ENCODE measurements around the gene TM9SF1.

Gene TM9SF1

DNA sequence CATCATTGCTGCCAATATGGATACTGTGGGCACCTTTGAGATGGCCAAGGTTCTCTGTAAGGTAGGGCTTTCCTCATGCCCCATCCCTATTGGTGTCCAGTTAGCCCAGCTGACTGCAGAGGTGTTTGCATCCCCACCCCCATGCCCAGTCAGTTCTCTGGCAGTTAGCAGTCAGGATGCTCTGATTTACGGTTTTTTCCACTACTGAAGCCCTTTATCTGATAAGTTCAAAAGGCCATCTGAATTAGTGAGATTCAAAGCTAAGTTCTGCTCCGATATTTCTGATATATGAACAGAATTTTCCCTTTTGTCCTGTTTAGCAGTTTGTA is 38.3 kb upstream of the TM9SF1 start:
- TF ChIP-seq GATA2 (IDR thresholded peaks at IDR 0.05; ENCODE audit: low read depth, low read length): no peak
- TF ChIP-seq GATA3 (IDR thresholded peaks at IDR 0.05; ENCODE audit: low read depth, low read length): no peak

DNA sequence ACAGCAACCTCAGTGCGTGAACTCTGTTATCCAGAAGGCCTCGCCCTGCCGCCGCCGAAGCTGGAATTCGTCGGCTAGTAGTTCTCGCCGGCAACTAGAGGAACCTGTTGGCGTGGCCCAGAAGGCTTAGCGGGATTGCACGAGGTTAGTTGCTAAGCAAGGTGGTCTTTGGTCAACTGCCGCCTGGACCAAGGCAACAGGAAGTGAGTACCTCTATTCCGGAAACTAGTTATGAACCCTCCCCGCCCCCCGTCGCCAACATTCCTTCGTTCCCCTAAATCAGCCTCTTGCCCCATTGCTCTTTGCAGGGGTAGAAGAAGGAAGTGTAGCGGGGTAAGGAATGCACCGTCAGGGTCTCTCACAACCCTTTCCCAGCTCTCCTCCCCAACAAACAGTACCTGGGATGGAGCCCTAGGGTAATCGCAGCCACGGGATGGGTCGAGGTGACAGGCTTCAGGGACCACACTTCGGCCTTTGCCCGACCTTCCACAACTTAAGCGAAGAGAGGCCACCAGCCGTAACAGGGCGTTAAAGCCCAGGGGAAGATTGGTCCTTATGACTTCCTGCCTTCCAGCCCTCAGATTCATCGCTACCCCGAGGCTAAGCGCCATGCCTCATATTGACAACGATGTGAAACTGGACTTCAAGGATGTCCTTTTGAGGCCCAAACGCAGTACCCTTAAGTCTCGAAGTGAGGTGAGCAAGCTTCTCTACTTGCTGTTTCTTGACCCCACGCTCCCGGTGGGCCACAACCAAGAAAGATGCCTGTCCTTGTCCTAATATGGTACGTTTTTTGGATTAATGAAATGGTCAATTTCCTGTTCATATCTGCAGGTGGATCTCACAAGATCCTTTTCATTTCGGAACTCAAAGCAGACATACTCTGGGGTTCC is 37.6 kb upstream of the TM9SF1 start, which contains the start of gene GMPR2:
TSS of gene GMPR2 (plus strand) at position 285 of the 893 bp plus-strand sequence. CDS start at position 610, 325 bp downstream.
- TF ChIP-seq GATA3 (IDR thresholded peaks at IDR 0.05; ENCODE audit: low read depth, low read length) (no peak), GATA2 (IDR thresholded peaks at IDR 0.05; ENCODE audit: low read depth, low read length) (no peak)

DNA sequence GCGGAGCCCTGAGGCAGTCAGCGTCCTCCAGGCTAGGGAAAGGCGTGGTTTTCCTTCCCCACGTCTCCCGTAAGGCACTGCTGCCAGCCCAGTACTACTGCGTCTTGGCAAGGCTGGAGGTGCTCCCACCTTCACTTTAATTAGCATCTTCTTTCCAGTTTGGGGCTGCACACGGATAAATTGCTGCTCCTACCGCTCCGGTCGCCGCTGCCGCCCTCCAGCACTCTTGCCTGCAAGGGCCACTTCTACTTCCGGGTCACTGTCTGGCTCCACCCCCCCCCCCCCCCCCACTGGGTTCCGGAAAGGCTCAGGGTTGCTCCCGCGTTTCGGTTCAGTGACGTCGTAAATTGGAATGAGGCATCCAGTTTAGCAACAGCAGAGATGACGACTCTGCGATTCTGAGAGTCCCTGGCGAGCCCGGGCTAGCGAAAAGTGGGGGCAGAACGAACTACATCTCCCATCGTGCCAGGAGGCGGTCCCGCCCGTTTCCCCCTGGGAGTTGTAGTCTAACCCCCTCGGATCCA is 36.9 kb upstream of the TM9SF1 start, which contains the start of gene NEDD8:
TSS of gene NEDD8 (minus strand) at position 247 of the 524 bp plus-strand sequence. CDS start at position 147, 100 bp downstream.
- TF ChIP-seq GATA2 (IDR thresholded peaks at IDR 0.05; ENCODE audit: low read depth, low read length) (no peak), GATA3 (IDR thresholded peaks at IDR 0.05; ENCODE audit: low read depth, low read length) (no peak)

DNA sequence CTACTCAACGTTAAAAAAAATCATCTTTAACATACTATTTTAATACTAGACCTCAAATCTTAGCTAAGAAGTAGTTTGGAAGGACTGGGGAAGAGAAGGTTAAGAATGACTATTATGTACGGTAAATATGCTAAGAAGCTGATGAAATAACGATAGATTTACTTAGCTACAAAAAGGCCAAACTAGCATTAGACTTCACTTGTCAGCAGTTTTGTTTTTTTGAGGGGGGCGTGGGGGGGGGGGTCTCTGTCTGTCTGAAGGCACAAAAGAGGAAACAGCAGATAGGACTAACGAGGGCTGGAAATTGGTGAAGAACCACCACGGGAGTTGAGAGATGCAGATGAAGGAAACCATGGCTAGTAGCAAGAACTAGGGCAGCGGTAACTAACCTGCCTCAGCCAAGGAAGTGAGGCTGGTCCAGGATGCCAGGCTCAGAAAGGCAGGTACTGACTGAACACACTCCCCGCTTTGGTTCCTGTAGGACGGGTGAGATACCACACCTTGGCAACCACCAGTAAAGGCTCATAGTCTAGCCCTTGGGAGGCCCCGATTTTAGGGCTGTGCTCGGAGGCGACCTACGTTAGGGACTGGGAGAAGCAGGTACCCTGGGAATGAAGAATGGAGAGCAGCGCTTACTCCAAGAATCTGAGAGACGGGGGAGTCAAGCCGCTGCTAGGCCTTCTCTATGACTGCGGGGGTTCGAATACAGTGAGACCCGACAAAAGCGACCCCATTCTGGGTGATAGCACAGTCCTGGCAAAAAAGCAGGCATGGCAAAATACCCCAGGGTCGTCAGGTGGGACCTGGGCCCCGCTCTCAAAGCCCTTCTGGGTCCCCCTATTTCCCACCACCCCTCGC is 36.3 kb upstream of the TM9SF1 start:
- TF ChIP-seq GATA3 (IDR thresholded peaks at IDR 0.05; ENCODE audit: low read depth, low read length) (no peak), GATA2 (IDR thresholded peaks at IDR 0.05; ENCODE audit: low read depth, low read length) (no peak)

DNA sequence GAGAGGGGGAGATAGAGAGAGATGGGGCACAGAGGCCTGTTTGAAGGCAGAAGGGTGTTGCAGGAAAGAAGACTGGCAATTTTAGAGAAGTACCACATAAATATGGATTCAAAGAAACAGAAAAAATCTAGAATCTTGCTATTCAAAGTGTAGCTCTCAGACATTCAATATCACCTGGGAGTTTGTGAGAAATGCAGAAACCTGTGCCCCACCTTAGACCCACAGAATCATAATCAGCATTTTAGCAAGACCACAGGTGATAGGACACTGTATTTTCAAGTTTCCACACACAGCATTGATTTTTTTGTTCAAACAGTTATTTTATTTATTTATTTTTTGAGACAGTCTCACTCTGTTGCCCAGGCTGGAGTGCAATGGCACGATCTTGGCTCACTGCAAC is 33.7 kb upstream of the TM9SF1 start:
- no peak for TF ChIP-seq GATA2 (IDR thresholded peaks at IDR 0.05; ENCODE audit: low read depth, low read length)
- no peak for TF ChIP-seq GATA3 (IDR thresholded peaks at IDR 0.05; ENCODE audit: low read depth, low read length)

DNA sequence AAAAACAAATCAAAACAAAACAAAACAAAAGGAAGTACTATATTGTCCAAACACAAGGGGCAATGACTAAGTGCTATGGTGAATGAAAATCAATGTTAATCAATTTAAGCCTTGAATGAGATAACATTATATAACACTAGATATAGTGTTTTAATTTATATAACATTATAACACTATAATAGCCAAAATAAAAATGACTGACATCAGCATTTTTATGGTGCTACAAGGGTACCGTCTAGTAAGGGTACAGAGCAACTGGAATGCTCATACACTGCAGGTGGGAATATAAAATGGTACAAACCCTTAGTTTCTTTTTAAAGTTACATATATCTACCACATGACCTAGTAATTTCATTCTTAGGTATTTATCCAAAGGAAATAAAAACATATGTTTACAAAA is 31.2 kb upstream of the TM9SF1 start:
- TF ChIP-seq GATA2 (IDR thresholded peaks at IDR 0.05; ENCODE audit: low read depth, low read length) (no peak), GATA3 (IDR thresholded peaks at IDR 0.05; ENCODE audit: low read depth, low read length) (no peak)

DNA sequence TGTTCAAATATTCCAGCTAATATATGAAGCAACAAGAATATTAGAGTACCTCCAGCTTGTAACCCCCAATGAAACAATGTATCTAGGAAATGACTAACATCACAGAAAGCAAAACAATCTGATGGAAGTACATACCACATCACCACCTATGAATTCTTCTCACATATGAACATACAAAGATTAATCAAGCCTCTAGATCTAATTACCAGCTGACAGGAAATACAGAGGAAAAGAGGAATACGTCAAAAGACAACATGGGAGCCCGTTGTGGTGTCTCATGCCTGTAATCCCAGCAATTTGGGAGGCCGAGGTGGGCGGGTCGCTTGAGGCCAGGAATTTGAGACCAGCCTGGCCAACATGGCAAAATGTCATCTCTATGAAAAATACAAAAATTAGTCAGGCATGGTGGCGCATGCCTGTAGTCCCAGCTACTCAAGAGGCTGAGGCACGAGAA is 29.4 kb upstream of the TM9SF1 start:
- TF ChIP-seq GATA2 (IDR thresholded peaks at IDR 0.05; ENCODE audit: low read depth, low read length): no peak
- no peak for TF ChIP-seq GATA3 (IDR thresholded peaks at IDR 0.05; ENCODE audit: low read depth, low read length)

DNA sequence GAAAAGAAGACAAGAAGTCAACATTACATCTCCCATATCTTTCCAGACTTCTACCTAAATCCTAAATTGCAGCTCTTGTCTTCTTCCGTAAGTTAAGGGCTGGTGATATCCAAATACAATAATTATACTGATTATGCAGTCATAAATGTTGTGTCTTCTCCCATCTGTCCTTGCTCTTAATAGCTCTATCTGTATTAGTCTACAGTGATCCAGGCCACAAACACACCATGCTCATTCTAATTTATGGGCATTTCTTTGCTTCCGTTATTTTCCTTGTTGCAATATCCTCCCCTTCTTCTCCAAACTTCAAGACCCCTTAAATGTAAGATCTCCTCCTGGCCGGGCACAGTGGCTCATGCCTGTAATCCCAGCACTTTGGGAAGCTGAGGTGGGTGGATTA is 24.3 kb upstream of the TM9SF1 start:
- TF ChIP-seq GATA3 (IDR thresholded peaks at IDR 0.05; ENCODE audit: low read depth, low read length) (no peak), GATA2 (IDR thresholded peaks at IDR 0.05; ENCODE audit: low read depth, low read length) (no peak)

DNA sequence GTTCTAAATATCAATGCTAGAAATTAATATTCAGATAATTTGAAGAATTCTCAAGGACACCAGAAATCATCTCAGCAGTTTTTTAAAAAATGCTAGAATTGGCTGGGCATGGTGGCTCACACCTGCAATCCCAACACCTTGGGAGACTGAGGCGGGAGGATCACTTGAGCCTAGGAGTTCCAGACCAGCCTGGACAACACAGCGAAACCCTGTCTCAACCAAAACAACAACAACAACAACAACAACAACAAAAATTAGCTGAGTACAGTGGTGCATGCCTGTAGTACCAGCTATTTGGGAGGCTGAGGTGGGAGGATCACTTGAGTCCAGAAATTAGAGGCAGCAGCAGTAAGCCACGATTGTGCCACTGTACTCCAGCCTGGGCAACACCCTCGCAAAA is 23.8 kb upstream of the TM9SF1 start:
- TF ChIP-seq GATA2 (IDR thresholded peaks at IDR 0.05; ENCODE audit: low read depth, low read length): no peak
- no peak for TF ChIP-seq GATA3 (IDR thresholded peaks at IDR 0.05; ENCODE audit: low read depth, low read length)

DNA sequence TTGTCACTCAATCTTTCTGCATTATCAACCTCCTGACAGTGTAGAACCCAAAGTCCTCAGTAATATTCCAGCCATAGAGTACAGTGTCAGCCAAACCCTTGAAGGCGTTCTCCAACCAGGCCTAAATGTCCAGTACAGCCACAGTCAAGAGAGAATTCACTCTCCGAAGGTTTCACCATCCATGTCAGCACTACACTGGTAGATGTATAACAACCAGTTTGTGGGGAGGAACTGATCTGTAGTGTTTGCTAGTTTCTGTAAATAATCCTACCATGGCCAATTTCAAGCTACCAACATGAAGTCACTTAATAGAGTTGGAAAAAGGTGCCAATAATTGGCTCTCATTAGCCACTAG is 21.1 kb upstream of the TM9SF1 start:
- TF ChIP-seq GATA2 (IDR thresholded peaks at IDR 0.05; ENCODE audit: low read depth, low read length): no peak
- no peak for TF ChIP-seq GATA3 (IDR thresholded peaks at IDR 0.05; ENCODE audit: low read depth, low read length)

DNA sequence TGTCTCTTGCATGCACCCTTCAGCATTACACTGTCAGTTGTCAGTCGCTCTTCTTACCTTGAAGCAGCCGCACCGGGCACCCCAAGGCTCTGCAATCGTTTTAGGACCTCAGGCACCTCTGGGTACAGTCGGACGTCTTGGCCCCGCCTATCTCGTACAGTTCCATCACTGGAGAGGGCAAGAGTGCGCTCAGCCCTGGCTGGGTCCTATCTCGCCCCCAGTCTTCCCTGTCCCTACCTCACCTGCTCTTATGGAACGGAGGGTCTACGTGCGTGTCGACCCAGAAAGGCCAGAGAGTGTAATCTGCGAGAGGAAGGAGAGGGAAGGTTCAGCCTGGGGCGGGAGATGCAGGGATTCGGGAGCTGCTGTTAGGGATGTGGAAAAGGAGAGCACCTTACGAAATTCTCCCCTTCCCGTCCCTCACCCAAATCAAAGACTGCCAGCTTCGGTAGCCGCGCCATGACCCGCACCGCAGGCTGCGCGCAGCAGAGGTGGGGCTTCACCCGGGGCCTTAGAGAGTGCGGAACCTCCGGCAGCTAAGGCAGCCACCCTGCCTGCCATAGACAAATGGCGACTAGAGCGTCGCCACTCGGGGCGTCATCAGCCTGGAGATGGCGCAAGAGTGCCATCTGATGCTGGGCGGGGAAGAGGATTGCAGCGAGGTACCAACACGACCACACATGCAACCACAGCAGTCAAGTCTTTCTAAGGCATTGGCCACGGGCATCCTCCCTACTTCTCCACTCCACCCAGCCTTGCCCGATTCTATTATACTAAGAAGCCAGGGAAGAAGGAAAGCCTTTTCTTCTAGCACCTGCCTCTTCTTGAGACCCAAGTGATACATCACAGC is 20.5 kb upstream of the TM9SF1 start, which contains the start of gene MDP1:
TSS of gene MDP1 (minus strand) at position 572 of the 850 bp plus-strand sequence. CDS start at position 461, 111 bp downstream.
- no peak for TF ChIP-seq GATA3 (IDR thresholded peaks at IDR 0.05; ENCODE audit: low read depth, low read length)
- TF ChIP-seq GATA2 (IDR thresholded peaks at IDR 0.05; ENCODE audit: low read depth, low read length): no peak

DNA sequence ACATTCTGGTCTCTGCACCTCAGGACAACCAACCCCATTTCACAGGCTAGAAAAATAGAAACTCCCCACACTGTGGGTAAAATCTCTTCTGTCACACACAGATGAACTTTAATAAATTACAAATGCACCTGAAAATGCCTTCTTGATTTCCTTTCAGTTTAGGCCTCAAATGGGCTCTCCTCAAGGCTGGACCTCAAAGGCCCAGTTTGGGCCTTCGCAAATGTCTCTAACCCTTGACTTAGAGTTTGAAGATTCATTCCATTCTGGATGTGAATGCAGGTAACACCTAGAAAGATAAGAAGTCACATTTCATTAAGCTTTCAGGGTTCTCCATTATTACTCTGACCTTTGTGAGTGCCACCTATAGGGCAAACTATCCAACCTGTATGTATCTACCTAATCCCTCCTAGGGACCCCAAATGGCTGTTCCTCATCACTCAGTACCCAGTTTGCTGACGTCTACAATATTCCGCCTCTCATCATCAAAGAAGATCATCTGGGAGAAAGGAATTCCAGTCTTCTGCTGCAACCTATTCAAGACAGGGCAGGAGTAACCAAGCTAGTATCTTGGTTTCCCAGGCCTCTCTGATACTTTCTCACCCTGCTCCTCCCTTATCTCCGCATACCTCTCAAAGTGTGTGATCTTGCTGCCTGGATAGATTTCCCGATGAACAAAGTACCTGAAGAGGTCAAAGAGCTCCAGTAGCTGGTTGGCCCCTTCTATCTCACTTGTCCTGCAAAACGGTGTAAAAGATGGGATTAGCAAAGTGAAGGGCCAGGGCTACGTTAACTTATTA is 18.8 kb upstream of the TM9SF1 start:
- TF ChIP-seq GATA2 (IDR thresholded peaks at IDR 0.05; ENCODE audit: low read depth, low read length): no peak
